SU-DHL-6 (cell line): ENCODE measurements around the gene PLAU.

Experiments used
- H2AFZ ChIP-seq: fragments of 200-600 bp; sonication (generic); 2 replicates; pipeline ENCODE4 v1.6.1; 2014; ENCODE audit warnings: low read depth, mild to moderate bottlenecking, moderate library complexity, mixed read lengths, antibody characterized with exemption, low read length; ENCODE audit not compliant: severe bottlenecking
- H3F3A ChIP-seq: fragments of 200-600 bp; shearing (Covaris generic); 2 replicates; pipeline ENCODE4 v1.6.0; 2016; ENCODE audit warnings: antibody characterized with exemption, mild to moderate bottlenecking; ENCODE audit not compliant: insufficient read depth
- H3K27ac ChIP-seq: fragments of 200-600 bp; sonication (generic); 2 replicates; pipeline ENCODE4 v1.5.1; 2016; ENCODE audit warnings: low read depth, mild to moderate bottlenecking, low read length, moderate library complexity, mixed read lengths
- H3K27me3 ChIP-seq: fragments of 200-600 bp; sonication (generic), shearing (Covaris generic); 2 replicates; pipeline ENCODE4 v1.6.0; 2014; ENCODE audit warnings: mild to moderate bottlenecking, low read length
- H3K36me3 ChIP-seq: fragments of 200-600 bp; sonication (generic); 2 replicates; pipeline ENCODE4 v1.6.1; 2014; ENCODE audit warnings: mild to moderate bottlenecking, low read length, mixed read lengths
- H3K4me2 ChIP-seq: fragments of 300-600, 200-600 bp; shearing (Covaris generic), sonication (generic); 2 replicates; pipeline ENCODE4 v1.6.0; 2014; ENCODE audit warnings: low read length, low read depth, mild to moderate bottlenecking; ENCODE audit not compliant: poor library complexity, severe bottlenecking
- H3K4me3 ChIP-seq: fragments of 200-600 bp; sonication (generic); 2 replicates; pipeline ENCODE4 v1.5.1; 2014; ENCODE audit warnings: antibody characterized with exemption, low read length, mild to moderate bottlenecking, mixed read lengths; ENCODE audit not compliant: insufficient read depth, poor library complexity, severe bottlenecking
- H3K79me2 ChIP-seq: fragments of 200-600 bp; sonication (generic); 2 replicates; pipeline ENCODE4 v1.6.1; 2014; ENCODE audit warnings: mild to moderate bottlenecking, low read length, moderate library complexity; ENCODE audit not compliant: insufficient read depth
- H3K9ac ChIP-seq: fragments of 200-600 bp; sonication (generic); 2 replicates; pipeline ENCODE4 v1.7.0; 2014; ENCODE audit warnings: mild to moderate bottlenecking, low read length
- H3K9me2 ChIP-seq: fragments of 200-600 bp; sonication (generic); replicated peaks from 2 replicates; pipeline ENCODE4 v1.6.1; 2014; ENCODE audit warnings: low read length; ENCODE audit not compliant: insufficient read depth
- H3K9me3 ChIP-seq: fragments of 200-600 bp; sonication (generic); 2 replicates; pipeline ENCODE4 v1.6.1; 2014; ENCODE audit warnings: low read length, mixed read lengths; ENCODE audit not compliant: insufficient read depth
- H4K20me1 ChIP-seq: fragments of 200-600 bp; sonication (generic); 2 replicates; pipeline ENCODE4 v1.6.1; 2014; ENCODE audit warnings: low read depth, mild to moderate bottlenecking, antibody characterized with exemption, low read length, moderate library complexity, mixed read lengths
- CTCF ChIP-seq: fragments of 200-600 bp; sonication (generic); IDR thresholded peaks from one replicate; pipeline ENCODE4 v1.5.1; 2017; ENCODE audit warnings: antibody characterized with exemption, mild to moderate bottlenecking, low read length, moderate library complexity; ENCODE audit not compliant: insufficient read depth, poor library complexity, severe bottlenecking
- EZH2phosphoT487 ChIP-seq: fragments of 200-600 bp; sonication (generic), shearing (Covaris generic); conservative IDR thresholded peaks from 2 replicates; pipeline ENCODE4 v1.6.1; 2018; ENCODE audit warnings: mild to moderate bottlenecking, antibody characterized with exemption, low read length, moderate library complexity, mixed read lengths

The PLAU gene

DNA sequence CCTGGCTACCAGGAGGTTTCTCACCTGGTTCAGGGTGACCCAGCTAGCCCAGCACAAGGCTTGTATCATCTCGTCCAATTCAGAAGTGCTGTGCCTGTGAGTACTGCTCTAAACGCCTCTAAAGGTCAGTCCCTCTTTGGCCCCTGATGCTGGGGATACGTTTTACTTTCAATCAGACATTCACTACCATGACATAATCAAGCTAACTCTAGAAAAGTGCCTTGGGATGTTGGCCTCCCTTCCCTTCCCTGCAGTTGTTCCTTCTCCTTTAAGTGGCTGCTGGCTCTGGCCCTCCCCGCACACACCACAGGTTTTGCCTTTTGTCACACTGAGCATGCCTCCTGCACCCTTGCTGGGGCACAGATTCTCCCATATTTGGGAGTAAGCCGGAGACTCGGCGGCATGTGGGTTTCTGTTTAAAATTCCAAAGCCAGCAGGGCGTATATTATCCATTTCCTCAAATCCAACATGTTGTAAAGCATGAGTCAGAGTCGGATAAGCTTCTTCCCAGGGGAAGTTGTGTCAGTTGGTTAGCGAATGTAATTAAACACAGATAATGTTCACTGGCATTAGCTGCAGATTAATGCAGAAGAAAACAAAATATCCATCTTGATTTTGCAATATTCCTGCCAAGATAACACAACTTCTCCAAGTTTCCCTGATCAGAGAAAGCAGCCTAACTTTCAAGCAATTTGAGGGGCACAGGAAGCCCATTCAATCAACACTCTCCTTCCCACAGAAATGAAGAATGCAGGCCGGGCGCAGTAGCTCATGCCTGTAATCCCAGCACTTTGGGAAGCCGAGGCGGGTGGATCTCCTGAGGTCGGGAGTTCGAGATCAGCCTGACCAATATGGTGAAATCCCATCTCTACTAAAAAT lies 55.2 kb downstream of the PLAU start:
- H3K27ac ChIP-seq = no peak overlapping the region
- no peak overlapping the region for H3K9ac ChIP-seq
- H3K27me3 ChIP-seq = no peaks in the 10 kb centered on the region
- H3F3A ChIP-seq = no peaks in the 10 kb centered on the region
- no peak overlapping the region for H3K4me2 ChIP-seq
- H4K20me1 ChIP-seq = no peaks in the 10 kb centered on the region
- no peak for TF ChIP-seq EZH2phosphoT487
- TF ChIP-seq CTCF = no peak
- H3K4me3 ChIP-seq = no peak overlapping the region
- no peaks in the 10 kb centered on the region for H3K9me2 ChIP-seq
- no peaks in the 10 kb centered on the region for H3K9me3 ChIP-seq
- H3K36me3 ChIP-seq = no peaks in the 10 kb centered on the region
- H3K79me2 ChIP-seq = no peaks in the 10 kb centered on the region
- H2AFZ ChIP-seq = no peak overlapping the region

DNA sequence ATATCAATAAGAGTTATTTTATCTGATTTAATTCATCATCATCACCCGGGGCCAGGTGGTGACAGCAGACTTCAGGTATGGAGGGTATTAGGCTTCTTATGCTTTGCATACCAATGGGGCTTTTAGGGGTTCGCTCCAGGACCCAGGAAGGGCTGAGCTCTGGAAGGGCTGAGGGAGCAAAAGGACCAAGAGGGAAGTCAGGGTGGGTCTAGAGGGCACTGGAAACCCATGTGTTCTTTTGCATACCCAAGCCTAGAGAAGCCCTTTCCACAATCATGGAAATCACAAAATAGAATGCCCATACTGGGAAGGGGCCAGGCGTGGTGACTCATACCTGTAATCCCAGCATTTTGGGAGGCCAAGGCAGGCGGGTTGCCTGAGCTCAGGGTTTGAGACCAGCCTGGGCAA lies 56.1 kb downstream of the PLAU start:
- Histone ChIP-seq H3K27ac (no peak overlapping the region), H3K9me3 (no peaks in the 10 kb centered on the region), H3K4me2 (no peak overlapping the region), H3K27me3 (no peaks in the 10 kb centered on the region), H3K36me3 (no peaks in the 10 kb centered on the region), H3K9me2 (no peaks in the 10 kb centered on the region), H4K20me1 (no peaks in the 10 kb centered on the region), H3F3A (no peaks in the 10 kb centered on the region), H2AFZ (no peak overlapping the region), H3K9ac (no peak overlapping the region), H3K4me3 (no peak overlapping the region), H3K79me2 (no peaks in the 10 kb centered on the region)
- TF ChIP-seq CTCF = no peak
- no peak for TF ChIP-seq EZH2phosphoT487
